Transverse colon (tissue), 4 donors: ENCODE data around the gene WEE1. TPM values are rescaled to one million over a fixed set of nuclear protein-coding genes. Genes with fewer than 3 reads are reported as not detected.

Source experiments
- DNase-seq: peaks from one replicate; pipeline ENCODE4 v3.0.0-alpha.2; 2019
- H3K27ac ChIP-seq, 4 donors: fragments of 200-600 bp; sonication (generic); 2 replicates each; pipeline ENCODE4 v1.5.1; 2016 to 2018; ENCODE audit warnings: inconsistent platforms in 4 of 4
- H3K27me3 ChIP-seq: fragments of 200-600 bp; sonication (generic); 2 replicates; pipeline ENCODE4 v1.5.1; 2017; ENCODE audit warnings: inconsistent platforms
- H3K36me3 ChIP-seq, 4 donors: fragments of 200-600 bp; sonication (generic); 2 replicates each; pipeline ENCODE4 v1.5.1; 2017 to 2019; ENCODE audit warnings: inconsistent platforms in 4 of 4
- H3K4me1 ChIP-seq, 4 donors: fragments of 200-600 bp; sonication (generic); 2 replicates each; pipeline ENCODE4 v1.5.1; 2017 to 2020; ENCODE audit warnings: inconsistent platforms in 4 of 4
- H3K4me3 ChIP-seq, 4 donors: fragments of 200-600 bp; sonication (generic); 1 replicate in 1 of 4; 2 replicates in 3 of 4; pipeline versions ENCODE4 v1.5.1 to v1.6.1; 2017 to 2019; ENCODE audit warnings: inconsistent platforms in 4 of 4
- H3K9me3 ChIP-seq, 2 donors: fragments of 200-600 bp; sonication (generic); 2 replicates each; pipeline ENCODE4 v1.5.1; 2017 to 2019; ENCODE audit warnings: inconsistent platforms in 2 of 2
- EP300 ChIP-seq: sonication (generic); formaldehyde crosslinking; IDR thresholded peaks from one replicate; pipeline ENCODE4 v1.6.1; 2017; ENCODE audit warnings: antibody characterized with exemption, low read depth
- POLR2A ChIP-seq: fragments of 450-650 bp; IDR thresholded peaks from one replicate; pipeline ENCODE4 v1.6.1; 2016; ENCODE audit warnings: antibody characterized with exemption, mild to moderate bottlenecking, moderate library complexity
- POLR2AphosphoS5 ChIP-seq, 3 donors: sonication (generic); formaldehyde crosslinking; IDR thresholded peaks; one replicate each; pipeline ENCODE4 v1.6.1; 2016; ENCODE audit warnings: antibody characterized with exemption in 3 of 3
- WGBS, 2 donors: methylation state at CpG; one replicate each; pipeline ENCODE4 v1.1.5; 2018; ENCODE audit warnings: low coverage in 1 of 2; 5-methylcytosine and 5-hydroxymethylcytosine counted together
- in situ Hi-C, 4 donors: fragments of 200-750 bp; cut with MboI; loops; one replicate each; pipeline versions ENCODE4 v1.15.0 to v1.15.1; 2017; ENCODE audit warnings: low sequenced_read_pairs in 3 of 4, low pct_ligation_motif_present in 1 of 4, low pct_unique_long_range_greater_than_20kb in 1 of 4
- intact Hi-C: fragments of 100-400 bp; cut with DNase I; formaldehyde crosslinking; loops from one replicate; pipeline ENCODE4 v1.15.1; 2023; ENCODE audit warnings: low total_unique reads
- total RNA-seq, 4 donors: library from RNA; depleted of rRNA; stranded (reverse); fragments of >200 nt; gene quantifications; one replicate each; pipeline ENCODE4 v1.1.0, GENCODE V29; 2016
- TF ChIP-seq, protein P1 (sequence below), 5 experiments: fragments of 200-600 bp in 3 of 5; fragments of 450-650 bp in 2 of 5; sonication (generic) in 3 of 5; IDR thresholded peaks; 1 replicate in 2 of 5; 2 replicates in 3 of 5; pipeline ENCODE4 v1.5.1; 2016 to 2017; ENCODE audit warnings: antibody characterized with exemption in 5 of 5, inconsistent platforms in 3 of 5, mild to moderate bottlenecking in 2 of 5, moderate library complexity in 1 of 5

The WEE1 gene
- total RNA-seq, 4 donors from 2014 or later: 7.9 to 48.2 (median 31.8) TPM

- DNase-seq: no peak
- H3K27me3 ChIP-seq: no peaks in the 10 kb centered on the region
- no peak overlapping the region for H3K27ac ChIP-seq
- intact Hi-C loops (no loop called here), in situ Hi-C loops (no loop called here)
- no peaks in the 10 kb centered on the region for H3K9me3 ChIP-seq
- H3K36me3 ChIP-seq: no peaks in the 10 kb centered on the region
- H3K4me3 ChIP-seq: no peak overlapping the region
- H3K4me1 ChIP-seq: peaks cover 15 to 25% (median 20%) of the 10 kb centered on the region in 4 donors
- TF ChIP-seq POLR2A (no peak), EP300 (no peak), POLR2AphosphoS5 (IDR thresholded peaks at IDR 0.05) (no peak)
- TF ChIP-seq, protein P1, sequence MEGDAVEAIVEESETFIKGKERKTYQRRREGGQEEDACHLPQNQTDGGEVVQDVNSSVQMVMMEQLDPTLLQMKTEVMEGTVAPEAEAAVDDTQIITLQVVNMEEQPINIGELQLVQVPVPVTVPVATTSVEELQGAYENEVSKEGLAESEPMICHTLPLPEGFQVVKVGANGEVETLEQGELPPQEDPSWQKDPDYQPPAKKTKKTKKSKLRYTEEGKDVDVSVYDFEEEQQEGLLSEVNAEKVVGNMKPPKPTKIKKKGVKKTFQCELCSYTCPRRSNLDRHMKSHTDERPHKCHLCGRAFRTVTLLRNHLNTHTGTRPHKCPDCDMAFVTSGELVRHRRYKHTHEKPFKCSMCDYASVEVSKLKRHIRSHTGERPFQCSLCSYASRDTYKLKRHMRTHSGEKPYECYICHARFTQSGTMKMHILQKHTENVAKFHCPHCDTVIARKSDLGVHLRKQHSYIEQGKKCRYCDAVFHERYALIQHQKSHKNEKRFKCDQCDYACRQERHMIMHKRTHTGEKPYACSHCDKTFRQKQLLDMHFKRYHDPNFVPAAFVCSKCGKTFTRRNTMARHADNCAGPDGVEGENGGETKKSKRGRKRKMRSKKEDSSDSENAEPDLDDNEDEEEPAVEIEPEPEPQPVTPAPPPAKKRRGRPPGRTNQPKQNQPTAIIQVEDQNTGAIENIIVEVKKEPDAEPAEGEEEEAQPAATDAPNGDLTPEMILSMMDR (IDR thresholded peaks at IDR 0.05): no peak
Measured at GRCh38 chr11:9562716-9563115, 10.8 kb upstream of the WEE1 start.

DNA sequence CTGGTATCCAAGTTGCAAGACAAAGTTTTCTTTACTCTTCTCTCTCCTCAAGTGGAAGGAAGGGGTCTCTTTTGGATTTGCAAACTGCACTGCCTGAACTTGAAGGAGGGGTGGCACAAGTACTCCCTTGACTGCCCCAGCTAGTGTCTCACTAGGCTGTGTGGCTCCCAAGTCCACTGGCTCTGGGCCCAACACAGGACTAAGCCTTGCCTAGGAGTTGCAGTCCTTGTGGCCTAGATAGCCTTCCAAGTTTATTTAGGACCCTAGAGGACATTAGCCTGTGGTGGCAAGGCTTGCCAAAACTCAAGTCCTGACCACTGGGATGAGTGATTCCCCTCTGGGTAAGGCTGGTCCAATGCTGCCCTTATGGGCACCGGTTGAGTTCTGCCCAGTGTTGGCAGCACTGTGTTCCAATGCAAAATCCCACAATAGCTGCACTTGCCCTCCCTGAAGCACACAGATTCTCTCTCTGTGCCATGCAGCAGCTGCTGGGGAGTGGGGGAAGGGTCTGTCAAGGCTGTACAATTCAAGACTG lies 10.2 kb upstream of the WEE1 start:
- no peak for DNase-seq
- TF ChIP-seq, protein P1 (IDR thresholded peaks at IDR 0.05): no peak
- TF ChIP-seq EP300 (no peak), POLR2AphosphoS5 (IDR thresholded peaks at IDR 0.05) (no peak)
- H3K4me1 ChIP-seq: peaks cover 19 to 30% (median 24%) of the 10 kb centered on the region in 4 donors
- in situ Hi-C loops: no loop called here
- no peaks in the 10 kb centered on the region for H3K27me3 ChIP-seq
- WGBS, 2 donors: 100% methylated on average over 1 of the region's 1 CpG
- H3K4me3 ChIP-seq: no peak overlapping the region
- intact Hi-C loops: no loop called here
- H3K27ac ChIP-seq: no peak overlapping the region
- H3K9me3 ChIP-seq: no peaks in the 10 kb centered on the region
- no peaks in the 10 kb centered on the region for H3K36me3 ChIP-seq

GRCh38 chr11:9565822-9566560 lies 7.5 kb upstream of the WEE1 start:
- in situ Hi-C loops (no loop called here), intact Hi-C loops (no loop called here)
- Histone ChIP-seq H3K9me3 (no peaks in the 10 kb centered on the region), H3K27ac (peak overlapping the region; percentile 87 to 98 (median 95)), H3K27me3 (no peaks in the 10 kb centered on the region), H3K36me3 (no peaks in the 10 kb centered on the region), H3K4me1 (peaks cover 31 to 56% (median 42%) of the 10 kb centered on the region in 4 donors), H3K4me3 (no peak overlapping the region)
- TF ChIP-seq, protein P1 (IDR thresholded peaks at IDR 0.05): peak in 1 of 5 experiments; percentile 14
- peak; percentile 17 for TF ChIP-seq POLR2A
- TF ChIP-seq POLR2AphosphoS5 (IDR thresholded peaks at IDR 0.05): peak; percentile 55 to 88 (median 84)
- TF ChIP-seq EP300: no peak
- WGBS, 2 donors: 10% methylated on average over 7 of the region's 7 CpGs
- peak; percentile 53 for DNase-seq

- WGBS, 2 donors: 84 to 89% methylated on average over 3 of the region's 3 CpGs
- intact Hi-C loops: no loop called here
- in situ Hi-C loops: no loop called here
- H3K4me1 ChIP-seq: peaks cover 31 to 58% (median 42%) of the 10 kb centered on the region in 4 donors
- H3K4me3 ChIP-seq: no peak overlapping the region
- H3K27ac ChIP-seq: peak overlapping the region; percentile 87 to 98 (median 95)
- no peaks in the 10 kb centered on the region for H3K9me3 ChIP-seq
- TF ChIP-seq POLR2AphosphoS5 (IDR thresholded peaks at IDR 0.05) (no peak), POLR2A (peak; percentile 0)
- H3K36me3 ChIP-seq: no peaks in the 10 kb centered on the region
- DNase-seq: no peak
- H3K27me3 ChIP-seq: no peaks in the 10 kb centered on the region
Measured at GRCh38 chr11:9566561-9567063, 6.9 kb upstream of the WEE1 start.
